Peyer's patch (tissue), 4 donors: ENCODE measurements around the gene AADAT. TPM values are rescaled to one million over a fixed set of nuclear protein-coding genes. Genes with fewer than 3 reads are reported as not detected.

Source experiments
- DNase-seq, 3 donors: peaks; one replicate each; pipeline ENCODE4 v3.0.0-alpha.2; 2017 to 2019
- H3K27ac ChIP-seq, 4 donors: fragments of 200-600 bp; sonication (generic); one replicate each; pipeline ENCODE4 v1.5.1; 2016 to 2019
- H3K27me3 ChIP-seq, 2 donors: fragments of 200-600 bp; sonication (generic); one replicate each; pipeline ENCODE4 v1.5.1; 2019
- H3K36me3 ChIP-seq, 3 donors: fragments of 200-600 bp; sonication (generic); one replicate each; pipeline ENCODE4 v1.5.1; 2016 to 2019
- H3K4me1 ChIP-seq, 4 donors: fragments of 200-600 bp; sonication (generic); one replicate each; pipeline ENCODE4 v1.5.1; 2016 to 2019
- H3K4me3 ChIP-seq, 4 donors: fragments of 200-600 bp; sonication (generic); 1 replicate in 3 of 4; 2 replicates in 1 of 4; pipeline ENCODE4 v1.5.1; 2016 to 2019; ENCODE audit warnings: mild to moderate bottlenecking in 1 of 4
- H3K9me3 ChIP-seq, 4 donors: fragments of 200-600 bp; sonication (generic); one replicate each; pipeline ENCODE4 v1.5.1; 2016 to 2019; ENCODE audit warnings: mild to moderate bottlenecking in 1 of 4
- CTCF ChIP-seq, 6 experiments: fragments of 450-650 bp in 4 of 6; fragments of 200-600 bp in 2 of 6; sonication (generic) in 1 of 6; IDR thresholded peaks; one replicate each; pipeline ENCODE4 v1.5.1; 2017 to 2019; ENCODE audit warnings: antibody characterized with exemption in 6 of 6, mild to moderate bottlenecking in 3 of 6, moderate library complexity in 1 of 6
- POLR2A ChIP-seq, 2 donors: fragments of 450-650 bp; IDR thresholded peaks; one replicate each; pipeline ENCODE4 v1.5.1; 2017; ENCODE audit warnings: antibody characterized with exemption in 2 of 2, mild to moderate bottlenecking in 2 of 2, moderate library complexity in 2 of 2
- total RNA-seq, 4 donors: library from RNA; depleted of rRNA; stranded (reverse); fragments of >200 nt; gene quantifications; one replicate each; pipeline ENCODE4 v1.1.0, GENCODE V29; 2016

The AADAT gene
- 10 to 100 TPM in 1 of 4 donors, 1 to 10 TPM in 3; 4.6 to 10.7 (median 5.1) TPM for total RNA-seq

DNA sequence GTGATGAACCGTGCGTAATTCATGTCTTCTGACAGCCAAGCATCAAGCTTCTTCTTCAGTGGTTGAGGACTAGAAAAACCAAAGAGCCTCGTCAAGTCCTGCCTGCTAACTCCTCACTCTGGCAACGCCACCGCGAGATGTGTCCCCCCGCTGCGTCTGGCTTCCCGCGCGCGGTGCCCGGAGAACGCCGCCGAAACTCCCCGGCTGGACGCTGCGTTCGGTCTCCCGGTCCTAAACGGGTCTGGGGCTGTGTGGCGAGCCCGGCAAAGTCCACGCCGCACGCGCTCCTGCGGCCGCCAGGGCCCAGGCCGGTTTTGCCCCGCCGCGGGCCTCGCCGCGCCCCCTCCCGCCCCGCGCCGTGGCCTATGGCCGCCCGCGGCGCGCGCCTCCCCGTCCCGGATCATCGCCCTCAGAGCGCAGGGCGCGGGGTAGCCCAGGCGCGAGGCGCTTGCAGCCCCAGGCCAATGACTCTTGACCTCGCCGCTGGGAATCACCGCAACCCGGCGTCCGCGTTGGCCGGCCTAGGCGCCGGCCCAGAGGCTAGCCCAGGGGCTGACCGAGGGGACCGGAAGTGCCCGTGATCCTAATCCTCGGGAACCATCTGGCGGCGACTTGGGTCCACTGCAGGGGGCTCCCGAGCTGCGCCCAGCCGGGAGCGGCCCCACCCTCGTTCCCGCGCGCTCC, at the start of gene AADAT:
Gene AADAT (minus strand): TSS at position 289 of the 684 bp plus-strand sequence. CDS start 266 bp downstream, at position 23.
- H3K4me3 ChIP-seq = peak within 1 kb of the TSS; percentile 30 to 71 (median 47)
- no peaks in the 10 kb centered on the region for H3K9me3 ChIP-seq
- TF ChIP-seq CTCF (IDR thresholded peaks at IDR 0.05) (peak in 4 of 6 experiments; percentile 35 to 56 (median 48)), POLR2A (IDR thresholded peaks at IDR 0.05) (no peak)
- no peaks in the 10 kb centered on the region for H3K27me3 ChIP-seq
- peak within 1 kb of the TSS in 3 of 4 donors; percentile 31 to 42 (median 37) for H3K27ac ChIP-seq
- peaks cover 0 to 10% (median 0%) of the 10 kb centered on the region in 4 donors for H3K4me1 ChIP-seq
- H3K36me3 ChIP-seq = no peaks in the 10 kb centered on the region
- peak in 2 of 3 donors; percentile 67 to 71 for DNase-seq

DNA sequence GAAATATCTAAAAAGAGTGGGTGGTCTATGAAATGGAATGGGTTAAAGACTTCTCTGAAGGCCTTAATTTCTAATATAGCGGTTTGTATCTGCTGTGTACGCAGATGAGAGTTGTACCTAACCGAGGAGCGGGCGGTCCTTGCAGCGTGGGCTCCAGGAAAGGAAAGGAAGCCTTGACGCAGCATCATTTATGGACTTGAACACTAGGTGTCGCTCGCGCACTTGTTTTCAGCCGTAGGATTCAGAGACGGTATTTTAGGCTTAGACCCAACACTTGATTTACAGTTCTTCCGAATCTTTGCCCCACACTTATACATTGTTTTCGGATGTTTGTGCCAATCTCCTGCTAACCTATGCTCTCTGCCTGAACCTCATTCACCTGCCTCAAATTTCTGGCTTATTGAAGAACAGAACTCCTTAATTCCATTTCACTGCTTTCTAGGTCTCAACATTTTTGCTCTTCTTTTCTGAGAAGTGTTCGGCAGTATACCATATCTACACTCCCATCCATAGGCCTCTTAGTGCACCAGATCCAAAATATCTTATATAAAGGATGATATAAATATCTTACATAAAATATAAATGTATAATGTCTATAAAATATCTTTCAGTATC, 48.9 kb upstream of the AADAT start:
- no peaks in the 10 kb centered on the region for H3K36me3 ChIP-seq
- H3K4me1 ChIP-seq = no peaks in the 10 kb centered on the region
- H3K4me3 ChIP-seq = no peak overlapping the region
- peak in 5 of 6 experiments; percentile 34 to 63 (median 60) for TF ChIP-seq CTCF (IDR thresholded peaks at IDR 0.05)
- TF ChIP-seq POLR2A (IDR thresholded peaks at IDR 0.05) = no peak
- DNase-seq = peak; percentile 54 to 86 (median 56)
- H3K27ac ChIP-seq = no peak overlapping the region
- no peaks in the 10 kb centered on the region for H3K27me3 ChIP-seq
- H3K9me3 ChIP-seq = no peaks in the 10 kb centered on the region

- TF ChIP-seq CTCF (IDR thresholded peaks at IDR 0.05) (no peak), POLR2A (IDR thresholded peaks at IDR 0.05) (no peak)
- no peaks in the 10 kb centered on the region for H3K36me3 ChIP-seq
- no peaks in the 10 kb centered on the region for H3K27me3 ChIP-seq
- DNase-seq = no peak
- H3K27ac ChIP-seq = no peak overlapping the region
- H3K4me3 ChIP-seq = no peak overlapping the region
- no peaks in the 10 kb centered on the region for H3K9me3 ChIP-seq
- no peaks in the 10 kb centered on the region for H3K4me1 ChIP-seq
Measured at GRCh38 chr4:170137927-170138326, 48.2 kb upstream of the AADAT start.

DNA sequence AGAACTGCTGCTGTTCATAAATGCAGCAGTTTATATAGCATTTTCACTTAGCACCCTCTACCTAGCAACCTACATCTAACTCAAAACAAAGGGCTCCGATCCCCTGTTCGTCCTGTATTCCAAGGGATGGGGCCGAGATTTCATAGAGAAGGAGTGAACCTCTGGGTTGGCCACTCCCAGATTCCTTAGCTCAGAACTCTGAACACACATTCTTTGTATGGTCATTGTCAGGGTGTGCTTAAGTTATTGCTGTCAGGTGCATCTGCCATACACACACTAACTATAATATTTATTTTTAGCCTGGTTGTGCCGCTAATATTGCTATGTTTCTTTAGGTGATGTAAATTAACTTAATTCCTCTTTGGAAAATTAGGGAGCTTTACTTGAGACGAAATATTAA, 47.7 kb upstream of the AADAT start:
- Histone ChIP-seq H3K27me3 (no peaks in the 10 kb centered on the region), H3K36me3 (no peaks in the 10 kb centered on the region), H3K4me1 (no peaks in the 10 kb centered on the region), H3K9me3 (no peaks in the 10 kb centered on the region), H3K4me3 (no peak overlapping the region), H3K27ac (no peak overlapping the region)
- DNase-seq = no peak
- no peak for TF ChIP-seq CTCF (IDR thresholded peaks at IDR 0.05)

GRCh38 chr4:170134821-170135220, 45.1 kb upstream of the AADAT start:
- Histone ChIP-seq H3K9me3 (no peaks in the 10 kb centered on the region), H3K36me3 (no peaks in the 10 kb centered on the region), H3K27ac (no peak overlapping the region), H3K4me3 (no peak overlapping the region), H3K27me3 (no peaks in the 10 kb centered on the region), H3K4me1 (no peaks in the 10 kb centered on the region)
- no peak for DNase-seq
- TF ChIP-seq CTCF (IDR thresholded peaks at IDR 0.05) (no peak), POLR2A (IDR thresholded peaks at IDR 0.05) (no peak)
